Hematopoietic multipotent progenitor cell treated with erythropoietin and hydrocortisone succinate and interleukin-3 and kit ligand, for 4 days (in vitro differentiated cells): ENCODE results near the gene PADI2.
A peak's percentile ranks its signal among the peaks of the same experiment; 100 is the strongest.

Experiments
- DNase-seq: peaks from one replicate; pipeline ENCODE4 v3.0.0-alpha.2; 2015

Gene PADI2

GRCh38 chr1:17053086-17053684, 66.1 kb downstream of the PADI2 start:
- DNase-seq = peak; percentile 10

GRCh38 chr1:17052641-17053040, 66.6 kb downstream of the PADI2 start:
- DNase-seq = no peak

DNA sequence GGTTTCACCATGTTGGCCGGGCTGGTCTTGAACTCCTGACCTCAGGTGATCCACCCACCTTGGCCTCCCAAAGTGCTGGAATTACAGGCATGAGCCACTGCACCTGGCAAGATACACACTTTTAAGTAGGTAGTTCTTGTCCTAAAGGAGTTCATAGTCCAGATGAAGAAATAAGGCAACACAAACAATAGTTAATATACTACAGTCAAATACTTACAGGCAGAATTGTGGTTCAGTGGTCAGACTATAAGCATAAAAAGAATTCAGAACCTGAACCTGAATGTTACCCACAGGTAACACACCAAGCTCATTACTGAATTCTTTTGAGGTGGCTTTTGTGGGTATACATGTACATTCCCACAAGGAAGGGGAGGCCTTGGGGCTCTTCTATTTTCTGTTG, 67.2 kb downstream of the PADI2 start:
- DNase-seq = no peak

DNA sequence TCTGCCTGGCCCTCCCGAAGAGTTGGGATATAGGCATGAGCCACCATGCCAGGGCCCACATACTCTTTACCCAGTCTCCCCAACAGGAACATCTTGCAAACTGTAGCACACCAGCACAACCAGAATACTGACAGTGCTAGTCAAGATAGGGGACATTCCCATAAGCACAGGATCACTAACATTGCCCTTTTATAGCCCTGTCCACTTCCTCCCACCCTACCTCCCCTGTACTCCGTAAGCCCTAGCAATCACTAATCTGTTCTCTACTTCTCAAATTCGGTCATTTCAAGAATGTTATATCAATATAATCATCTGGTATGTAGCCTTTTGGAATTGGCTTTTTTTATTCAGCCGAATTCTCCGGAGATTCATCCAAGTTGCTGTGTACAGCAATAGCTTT, 71.3 kb downstream of the PADI2 start:
- DNase-seq = no peak

DNA sequence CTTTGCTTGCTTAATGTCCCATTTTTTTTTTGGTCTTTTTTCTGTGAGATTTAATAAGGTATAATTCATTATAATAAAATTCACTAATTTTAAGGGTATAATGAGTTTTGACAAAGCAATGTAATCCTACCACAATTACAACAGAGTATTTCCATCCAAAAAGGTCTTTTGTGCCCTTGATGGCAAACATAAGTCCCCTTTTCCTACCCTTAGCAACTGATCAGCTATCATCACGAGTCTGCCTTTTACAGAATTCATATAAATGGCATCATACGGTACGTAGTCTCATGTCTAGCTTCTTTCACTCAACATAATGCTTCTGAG, 73.0 kb downstream of the PADI2 start:
- DNase-seq = no peak

DNA sequence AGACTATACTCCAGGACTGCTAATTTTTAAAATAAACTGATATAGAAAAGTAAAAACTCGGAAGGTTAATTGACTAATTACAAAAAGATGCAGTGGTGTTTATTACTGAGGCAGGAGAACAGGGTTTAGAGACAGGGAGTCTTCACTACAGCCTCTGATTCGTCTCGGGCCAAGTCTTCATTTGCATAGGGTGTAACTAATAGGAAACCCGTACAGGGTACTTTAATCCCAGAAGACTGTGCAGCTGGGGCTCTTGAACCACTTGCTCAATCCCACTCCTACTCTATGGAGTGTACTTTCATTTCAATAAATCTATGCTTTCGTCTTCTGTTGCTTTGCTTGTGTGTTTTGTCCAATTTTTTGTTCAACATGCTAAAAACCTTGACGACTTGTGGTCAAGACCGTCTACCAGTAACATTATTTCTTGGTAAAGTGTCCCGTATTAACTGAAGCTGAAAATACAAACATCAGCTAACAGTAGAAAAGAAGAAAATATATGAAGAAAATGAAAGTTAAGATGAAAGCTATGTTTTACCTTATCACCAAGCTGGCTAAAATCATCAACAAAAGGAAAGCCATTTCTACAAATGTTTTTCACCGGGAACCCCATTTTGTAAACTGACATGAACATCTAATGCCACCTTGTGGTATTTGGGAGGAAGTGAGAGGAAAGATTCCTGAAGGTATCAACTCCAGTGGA, 73.5 kb downstream of the PADI2 start:
- peak; percentile 83 for DNase-seq

DNA sequence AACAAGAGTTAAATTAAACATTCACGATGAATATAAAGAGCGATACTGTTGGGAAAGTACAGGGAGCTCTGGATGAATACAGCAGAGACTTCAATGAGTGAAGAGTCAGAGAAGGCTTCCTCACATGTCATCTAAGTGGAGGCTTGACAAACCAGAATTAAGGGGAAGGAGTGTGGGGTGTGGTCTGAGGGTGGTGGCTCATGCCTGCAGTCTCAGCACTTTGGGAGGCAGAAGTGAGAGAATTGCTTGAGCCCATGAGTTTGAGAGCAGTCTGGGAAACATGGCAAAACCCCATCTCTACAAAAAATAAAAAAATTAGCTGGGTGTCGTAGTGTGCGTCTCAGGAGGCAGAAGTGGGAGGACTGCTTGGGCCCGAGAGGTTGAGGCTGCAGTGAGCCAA, 74.1 kb downstream of the PADI2 start:
- DNase-seq = peak; percentile 45

DNA sequence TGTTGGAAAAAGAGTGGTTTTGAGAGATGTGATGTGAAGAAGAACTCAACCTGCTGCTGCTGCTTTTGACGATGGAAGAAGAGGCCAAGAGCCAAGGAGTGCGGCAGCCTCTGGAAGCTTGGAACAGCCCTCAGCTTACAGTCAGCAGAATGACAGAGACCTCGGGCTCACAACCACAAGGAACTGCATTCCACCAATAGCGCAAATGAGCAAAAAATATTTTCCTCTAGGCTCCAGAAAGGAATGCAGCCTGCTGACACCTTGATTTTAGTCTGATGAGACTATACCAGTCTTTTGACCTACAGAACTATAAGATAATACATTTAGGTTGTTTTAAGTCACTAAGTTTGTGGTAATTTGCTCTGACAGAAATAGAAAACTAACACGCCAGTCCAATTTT, 75.6 kb downstream of the PADI2 start:
- DNase-seq = no peak

GRCh38 chr1:17040135-17040534, 79.1 kb downstream of the PADI2 start:
- DNase-seq = no peak

- DNase-seq = no peak
Observed at GRCh38 chr1:17039522-17039921, 79.7 kb downstream of the PADI2 start.

- no peak for DNase-seq
Observed at GRCh38 chr1:17033481-17033880, 85.8 kb downstream of the PADI2 start.

DNA sequence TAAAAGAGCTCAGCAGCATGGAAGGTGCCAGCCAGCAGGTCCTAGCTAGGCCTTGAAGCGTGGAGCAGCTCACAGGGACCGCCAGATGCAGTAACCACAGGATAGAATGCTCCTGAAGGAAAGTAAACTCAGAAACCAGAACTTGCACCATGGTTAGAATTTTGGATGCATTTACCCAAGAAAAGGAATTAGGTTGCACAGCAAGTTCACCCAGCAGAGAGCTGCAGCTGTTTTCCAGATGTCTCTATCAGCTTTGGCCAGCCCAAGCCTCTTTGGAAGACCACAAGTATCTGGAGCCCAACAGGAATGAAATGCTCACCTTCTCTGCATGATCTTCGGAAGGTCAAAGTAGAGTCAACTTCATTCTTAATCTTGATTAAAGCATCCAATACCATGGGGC, 86.5 kb downstream of the PADI2 start:
- DNase-seq = no peak

- DNase-seq = no peak
Observed at GRCh38 chr1:17031436-17031835, 87.8 kb downstream of the PADI2 start.

- DNase-seq = no peak
Observed at GRCh38 chr1:17030206-17030605, 89.0 kb downstream of the PADI2 start.

DNA sequence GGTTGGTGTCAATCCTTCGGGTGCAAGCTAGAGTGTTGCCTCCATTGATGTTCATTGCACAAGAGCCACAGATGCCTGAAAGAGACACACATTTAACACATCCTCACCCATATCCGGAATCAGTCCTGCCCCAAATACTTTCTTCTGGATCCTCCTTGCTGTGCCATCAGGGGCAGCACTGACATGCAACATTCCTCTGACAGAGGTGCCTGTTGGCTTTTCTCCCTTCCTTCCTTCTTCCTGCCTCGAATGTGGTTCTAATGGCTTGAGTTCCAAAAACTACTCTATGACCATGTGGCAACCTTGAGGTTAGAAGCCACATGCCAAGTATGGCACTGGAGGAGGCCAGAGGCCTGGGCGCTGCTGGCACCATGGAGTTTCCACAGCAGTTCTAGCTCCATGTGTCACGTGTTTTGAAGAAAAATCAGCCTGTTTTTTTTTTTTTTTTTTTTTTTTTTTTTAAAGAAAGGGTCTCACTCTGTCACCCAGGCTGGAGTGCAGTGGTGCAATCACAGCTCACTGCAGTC, 90.5 kb downstream of the PADI2 start:
- DNase-seq = no peak

GRCh38 chr1:17027900-17028299, 91.4 kb downstream of the PADI2 start:
- DNase-seq = no peak

- DNase-seq = no peak
Observed at GRCh38 chr1:17027403-17027802, 91.8 kb downstream of the PADI2 start.

DNA sequence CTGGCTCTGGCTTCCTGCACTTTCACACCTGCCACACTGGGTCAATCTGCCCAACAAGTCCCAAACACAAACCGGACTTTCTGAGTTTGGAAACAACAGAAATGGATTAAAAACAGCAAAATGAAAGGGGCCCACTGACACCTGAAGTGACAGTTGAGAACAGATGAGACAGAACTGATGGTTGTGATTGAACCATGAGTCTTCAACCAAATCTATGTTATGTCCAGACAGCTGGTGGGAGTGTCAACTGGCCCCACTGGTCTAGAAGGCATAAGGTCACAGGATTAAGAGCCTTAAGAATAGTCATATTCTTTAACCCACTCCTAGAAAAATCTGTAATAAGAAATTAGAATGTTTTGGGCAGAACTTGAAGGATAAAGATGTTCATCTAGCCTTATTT, 94.5 kb downstream of the PADI2 start:
- DNase-seq = no peak

DNA sequence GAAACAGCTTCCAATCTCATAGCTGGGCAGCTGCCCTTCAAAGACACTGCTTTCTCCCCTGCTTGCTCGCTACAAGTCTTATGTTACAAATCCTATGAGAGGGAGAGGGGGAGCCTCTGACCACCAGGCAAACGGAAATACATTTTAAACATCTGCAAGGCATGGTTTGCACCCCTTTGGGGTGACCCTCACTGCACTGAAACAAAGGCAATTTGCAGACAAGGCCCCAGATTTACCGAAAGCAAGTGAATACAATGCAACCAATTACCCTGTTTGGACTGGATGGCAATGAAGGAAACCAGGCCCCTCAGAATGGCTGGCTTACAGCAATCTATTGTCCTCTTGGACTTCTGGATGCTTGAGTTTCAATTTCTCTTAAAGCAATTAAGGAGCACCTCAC, 95.7 kb downstream of the PADI2 start:
- peak; percentile 20 for DNase-seq

DNA sequence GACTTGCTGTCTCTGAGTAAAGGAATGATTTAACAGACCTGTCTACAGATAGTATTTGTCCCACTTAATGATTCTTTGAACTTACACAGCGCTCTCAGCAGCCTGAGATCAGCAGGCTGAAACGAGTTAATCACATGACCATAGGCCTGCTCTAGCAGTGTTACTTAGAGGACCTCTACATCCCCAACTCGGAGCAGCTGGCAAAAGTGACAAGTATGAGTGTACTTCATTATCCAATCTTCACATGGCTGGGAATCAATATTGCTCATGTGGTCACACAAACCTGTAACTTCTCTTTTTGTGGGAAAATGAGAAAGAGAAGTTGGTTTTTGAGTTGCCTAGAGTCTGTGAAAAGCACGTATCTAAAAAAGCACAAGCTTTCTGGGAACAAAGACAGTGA, 96.1 kb downstream of the PADI2 start:
- peak; percentile 49 for DNase-seq

DNA sequence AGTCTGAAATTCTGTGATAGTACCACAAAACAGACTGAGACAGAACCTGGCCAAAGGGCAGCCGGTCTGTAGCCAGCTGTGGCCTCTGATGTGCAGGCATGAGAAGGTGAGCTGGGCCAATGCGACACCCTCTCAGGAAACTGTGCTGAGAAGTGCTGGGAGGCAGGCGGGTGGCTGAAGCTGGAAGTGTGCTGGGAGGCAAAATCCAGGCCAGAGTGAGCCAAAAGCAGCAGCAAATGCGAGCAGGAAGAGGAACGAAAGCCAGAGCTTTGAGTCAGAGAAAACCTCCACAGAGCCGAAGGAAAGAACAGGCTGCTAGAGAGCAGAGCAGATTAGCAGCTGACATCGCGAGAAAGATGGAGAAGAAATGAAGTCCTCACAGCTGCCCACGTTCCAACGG, 97.4 kb downstream of the PADI2 start:
- DNase-seq = no peak

DNA sequence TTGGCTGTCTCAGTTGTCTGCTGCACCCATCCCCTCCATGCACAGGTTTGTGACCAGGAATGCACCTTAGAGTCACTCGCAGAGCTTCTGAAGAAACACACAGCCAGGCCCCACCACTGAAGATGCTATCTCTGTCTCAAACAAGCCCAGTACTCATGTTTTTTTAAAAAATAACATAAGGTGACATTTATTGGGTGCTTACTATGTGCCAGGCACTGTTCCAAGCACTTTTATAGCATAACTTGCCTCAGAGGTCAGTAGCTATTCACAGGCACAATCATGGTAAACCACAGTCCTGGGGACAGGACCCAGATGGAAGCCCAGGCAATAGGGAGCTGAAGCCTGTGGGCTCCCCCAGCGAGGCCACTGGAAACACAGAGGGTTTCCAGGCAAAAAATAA, 98.7 kb downstream of the PADI2 start:
- DNase-seq = no peak

GRCh38 chr1:17018849-17019248, 100.4 kb downstream of the PADI2 start:
- no peak for DNase-seq

GRCh38 chr1:17017435-17017834, 101.8 kb downstream of the PADI2 start:
- no peak for DNase-seq
